ENCODE data around the gene ACTL6A. TPM values are rescaled to one million over a fixed set of nuclear protein-coding genes. Genes with fewer than 3 reads are reported as not detected.
A peak's percentile ranks its signal among the peaks of the same experiment; 100 is the strongest.
"Not testable (repeated sequence)": the region's sequence is repeated elsewhere in the genome, so short reads cannot be mapped to it uniquely, and the experiment has no call there.

Gene ACTL6A
- total RNA-seq: 10 to 100 TPM; 59.9 to 67.4 TPM
- 108 TPM for polyA plus RNA-seq (2013, experiment 1 of 2)
- polyA plus RNA-seq (2013, experiment 2 of 2): 94.9 TPM
- long read RNA-seq, experiment 1, transcript ACTL6A-203 (14 exons, 1,750 nt): minor isoform, 5 of 41 reads
- long read RNA-seq, experiment 1, transcript ACTL6A-202 (14 exons, 1,901 nt): major isoform, 12 of 41 reads
- long read RNA-seq, experiment 1, partial matches to known transcripts: 9 of 41 reads
- long read RNA-seq, experiment 1, other reads (novel, unspliced or antisense): 14 of 41 reads
- long read RNA-seq, experiment 2, transcript ACTL6A-203 (14 exons, 1,750 nt): minor isoform, 10 of 122 reads
- long read RNA-seq, experiment 2, transcript ACTL6A-202 (14 exons, 1,901 nt): major isoform, 95 of 122 reads
- long read RNA-seq, experiment 2, partial matches to known transcripts: 6 of 122 reads
- long read RNA-seq, experiment 2, other reads (novel, unspliced or antisense): 11 of 122 reads
- long read RNA-seq, experiment 3, transcript ACTL6A-203 (14 exons, 1,750 nt): minor isoform, 37 of 477 reads
- long read RNA-seq, experiment 3, transcript ACTL6A-202 (14 exons, 1,901 nt): major isoform, 413 of 477 reads
- long read RNA-seq, experiment 3, partial matches to known transcripts: 7 of 477 reads
- long read RNA-seq, experiment 3, other reads (novel, unspliced or antisense): 19 of 477 reads
- long read RNA-seq, experiment 4, transcript ACTL6A-203 (14 exons, 1,750 nt): minor isoform, 61 of 320 reads
- long read RNA-seq, experiment 4, transcript ACTL6A-202 (14 exons, 1,901 nt): major isoform, 220 of 320 reads
- long read RNA-seq, experiment 4, partial matches to known transcripts: 28 of 320 reads
- long read RNA-seq, experiment 4, other reads (novel, unspliced or antisense): 10 of 320 reads

- Histone ChIP-seq H3K4me3 (ENCODE audit: low read length) (peak within 1 kb of the TSS; percentile 90), H3K4me1 (ENCODE audit: control insufficient read depth, insufficient read depth, low read length) (no peaks in the 10 kb centered on the region), H3K27ac (ENCODE audit: low read depth, low read length) (peak within 1 kb of the TSS; percentile 98), H3K9me3 (ENCODE audit: control insufficient read depth, low read length) (no peaks in the 10 kb centered on the region), H3K9ac (ENCODE audit: extremely low read depth, low read length, poor library complexity, severe bottlenecking) (peak within 1 kb of the TSS; percentile 72), H3K36me3 (ENCODE audit: control insufficient read depth, insufficient read depth, low read length) (no peaks in the 10 kb centered on the region), H3K27me3 (ENCODE audit: control insufficient read depth, insufficient read depth, low read length, poor library complexity, severe bottlenecking) (no peaks in the 10 kb centered on the region)
- H3K27ac Mint-ChIP-seq: peak within 1 kb of the TSS; percentile 99
- TF ChIP-seq CTCF (conservative IDR thresholded peaks at IDR 0.05): no peak
- peaks cover 7% of the 10 kb centered on the region for H3K4me1 Mint-ChIP-seq
- WGBS, 2 experiments (ENCODE audit: insufficient coverage in 1 of 2, insufficient read length in 1 of 2): 0% methylated on average over 8 to 53 of the region's 55 CpGs
- H3K4me3 Mint-ChIP-seq: peak within 1 kb of the TSS; percentile 93
- H3K36me3 Mint-ChIP-seq (ENCODE audit: low read depth): no peaks in the 10 kb centered on the region
- H3K9me3 Mint-ChIP-seq: no peaks in the 10 kb centered on the region
- no peaks in the 10 kb centered on the region for H3K27me3 Mint-ChIP-seq (ENCODE audit: insufficient read depth)
- DNase-seq: peak; percentile 100
These were observed at the start of gene ACTL6A for GRCh38 chr3:179562591-179563270. Gene ACTL6A (plus strand): TSS chr3:179562926. CDS start chr3:179563093, 167 bp downstream.

GRCh38 chr3:179513862-179514261 is 48.9 kb upstream of the ACTL6A start:
- Histone ChIP-seq H3K27me3 (ENCODE audit: control insufficient read depth, insufficient read depth, low read length, poor library complexity, severe bottlenecking) (peaks cover 42% of the 10 kb centered on the region), H3K4me1 (ENCODE audit: control insufficient read depth, insufficient read depth, low read length) (no peaks in the 10 kb centered on the region), H3K36me3 (ENCODE audit: control insufficient read depth, insufficient read depth, low read length) (no peaks in the 10 kb centered on the region), H3K27ac (ENCODE audit: low read depth, low read length) (no peak overlapping the region), H3K9me3 (ENCODE audit: control insufficient read depth, low read length) (peaks cover 5% of the 10 kb centered on the region), H3K9ac (ENCODE audit: extremely low read depth, low read length, poor library complexity, severe bottlenecking) (no peak overlapping the region), H3K4me3 (ENCODE audit: low read length) (no peak overlapping the region)
- Mint-ChIP-seq H3K4me1 (no peaks in the 10 kb centered on the region), H3K27me3 (ENCODE audit: insufficient read depth) (peaks cover 65% of the 10 kb centered on the region), H3K27ac (no peak overlapping the region), H3K36me3 (ENCODE audit: low read depth) (no peaks in the 10 kb centered on the region), H3K9me3 (peaks cover 32% of the 10 kb centered on the region), H3K4me3 (no peak overlapping the region)
- TF ChIP-seq CTCF (conservative IDR thresholded peaks at IDR 0.05): no peak
- no peak for DNase-seq
- WGBS, 2 experiments (ENCODE audit: insufficient coverage in 1 of 2, insufficient read length in 1 of 2): 86 to 98% methylated on average over 1 to 2 of the region's 2 CpGs

GRCh38 chr3:179516461-179517251 is 46.1 kb upstream of the ACTL6A start:
- H3K27ac Mint-ChIP-seq; H3K27ac ChIP-seq (ENCODE audit: low read depth, low read length); H3K4me1 ChIP-seq (ENCODE audit: control insufficient read depth, insufficient read depth, low read length); H3K4me1 Mint-ChIP-seq; H3K9me3 ChIP-seq (ENCODE audit: control insufficient read depth, low read length); H3K9ac ChIP-seq (ENCODE audit: extremely low read depth, low read length, poor library complexity, severe bottlenecking); H3K36me3 Mint-ChIP-seq (ENCODE audit: low read depth); H3K4me3 ChIP-seq (ENCODE audit: low read length); DNase-seq; H3K4me3 Mint-ChIP-seq; H3K36me3 ChIP-seq (ENCODE audit: control insufficient read depth, insufficient read depth, low read length): not testable (repeated sequence)
- Mint-ChIP-seq H3K9me3 (peaks cover 32% of the 10 kb centered on the region), H3K27me3 (ENCODE audit: insufficient read depth) (peaks cover 39% of the 10 kb centered on the region)
- peaks cover 14% of the 10 kb centered on the region for H3K27me3 ChIP-seq (ENCODE audit: control insufficient read depth, insufficient read depth, low read length, poor library complexity, severe bottlenecking)
- 94 to 98% methylated on average over 2 to 8 of the region's 9 CpGs for WGBS, 2 experiments (ENCODE audit: insufficient coverage in 1 of 2, insufficient read length in 1 of 2)

All from endodermal cell (in vitro differentiated cells).